Adrenal gland (tissue), 5 donors: ENCODE data around the gene VPS36.

ENCODE experiments used
- POLR2A ChIP-seq, 2 donors: fragments of 450-650 bp; IDR thresholded peaks; one replicate each; pipeline ENCODE4 v1.6.1; 2017; ENCODE audit warnings: antibody characterized with exemption in 2 of 2, mild to moderate bottlenecking in 2 of 2, moderate library complexity in 1 of 2
- TF ChIP-seq, protein P1 (sequence below), 6 experiments: fragments of 450-650 bp in 4 of 6; fragments of 200-600 bp in 2 of 6; sonication (generic) in 1 of 6; IDR thresholded peaks; 1 replicate in 5 of 6; 2 replicates in 1 of 6; pipeline versions ENCODE4 v1.5.1 to v1.8.0; 2016 to 2021; ENCODE audit warnings: antibody characterized with exemption in 6 of 6, mild to moderate bottlenecking in 2 of 6, moderate library complexity in 1 of 6
- donor health status: DM: no; HTN: no; CAD: no.

DNA sequence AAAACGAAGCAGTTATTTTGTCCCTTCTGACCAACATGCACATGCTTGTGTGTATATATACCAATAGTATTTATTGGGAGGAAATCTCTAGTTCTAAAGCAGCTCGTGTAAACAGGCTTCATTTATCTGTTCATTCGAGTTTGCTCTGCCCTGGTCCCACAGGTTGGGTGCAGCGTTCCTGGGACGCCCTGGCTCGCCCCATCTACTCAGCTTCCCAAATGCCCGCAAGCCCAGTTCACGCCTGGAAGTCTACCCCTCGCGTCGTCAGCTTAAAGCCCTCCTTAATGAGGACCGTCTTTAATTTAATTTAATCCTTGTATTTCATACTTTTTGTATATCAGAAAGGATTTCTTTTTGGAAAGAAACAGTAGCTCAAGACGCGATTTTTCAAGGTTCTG is 45.1 kb downstream of the VPS36 start:
- TF ChIP-seq POLR2A (IDR thresholded peaks at IDR 0.05) = no peak
- TF ChIP-seq, protein P1, sequence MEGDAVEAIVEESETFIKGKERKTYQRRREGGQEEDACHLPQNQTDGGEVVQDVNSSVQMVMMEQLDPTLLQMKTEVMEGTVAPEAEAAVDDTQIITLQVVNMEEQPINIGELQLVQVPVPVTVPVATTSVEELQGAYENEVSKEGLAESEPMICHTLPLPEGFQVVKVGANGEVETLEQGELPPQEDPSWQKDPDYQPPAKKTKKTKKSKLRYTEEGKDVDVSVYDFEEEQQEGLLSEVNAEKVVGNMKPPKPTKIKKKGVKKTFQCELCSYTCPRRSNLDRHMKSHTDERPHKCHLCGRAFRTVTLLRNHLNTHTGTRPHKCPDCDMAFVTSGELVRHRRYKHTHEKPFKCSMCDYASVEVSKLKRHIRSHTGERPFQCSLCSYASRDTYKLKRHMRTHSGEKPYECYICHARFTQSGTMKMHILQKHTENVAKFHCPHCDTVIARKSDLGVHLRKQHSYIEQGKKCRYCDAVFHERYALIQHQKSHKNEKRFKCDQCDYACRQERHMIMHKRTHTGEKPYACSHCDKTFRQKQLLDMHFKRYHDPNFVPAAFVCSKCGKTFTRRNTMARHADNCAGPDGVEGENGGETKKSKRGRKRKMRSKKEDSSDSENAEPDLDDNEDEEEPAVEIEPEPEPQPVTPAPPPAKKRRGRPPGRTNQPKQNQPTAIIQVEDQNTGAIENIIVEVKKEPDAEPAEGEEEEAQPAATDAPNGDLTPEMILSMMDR (IDR thresholded peaks at IDR 0.05) = no peak
